Mesenteric fat pad (tissue), 1 donor: ENCODE data around the gene LONRF3. TPM values are rescaled to one million over a fixed set of nuclear protein-coding genes. Genes with fewer than 3 reads are reported as not detected.

Experiments
- DNase-seq: peaks from one replicate; pipeline ENCODE4 v3.0.0-alpha.2; 2020; ENCODE audit warnings: low spot score
- total RNA-seq: library from RNA; stranded (reverse); fragmentation: NEBNext Ultra II Directional; extraction: Animal tissue kit (Norgen Biotek cat#: 25700); gene quantifications from one replicate; pipeline ENCODE4 v1.2.1, GENCODE V29; 2021
- donor health status: DM: yes; HTN: yes; CAD: no.

Gene LONRF3
- total RNA-seq, 1 donor from 2014 or later, result 13.1 TPM

DNA sequence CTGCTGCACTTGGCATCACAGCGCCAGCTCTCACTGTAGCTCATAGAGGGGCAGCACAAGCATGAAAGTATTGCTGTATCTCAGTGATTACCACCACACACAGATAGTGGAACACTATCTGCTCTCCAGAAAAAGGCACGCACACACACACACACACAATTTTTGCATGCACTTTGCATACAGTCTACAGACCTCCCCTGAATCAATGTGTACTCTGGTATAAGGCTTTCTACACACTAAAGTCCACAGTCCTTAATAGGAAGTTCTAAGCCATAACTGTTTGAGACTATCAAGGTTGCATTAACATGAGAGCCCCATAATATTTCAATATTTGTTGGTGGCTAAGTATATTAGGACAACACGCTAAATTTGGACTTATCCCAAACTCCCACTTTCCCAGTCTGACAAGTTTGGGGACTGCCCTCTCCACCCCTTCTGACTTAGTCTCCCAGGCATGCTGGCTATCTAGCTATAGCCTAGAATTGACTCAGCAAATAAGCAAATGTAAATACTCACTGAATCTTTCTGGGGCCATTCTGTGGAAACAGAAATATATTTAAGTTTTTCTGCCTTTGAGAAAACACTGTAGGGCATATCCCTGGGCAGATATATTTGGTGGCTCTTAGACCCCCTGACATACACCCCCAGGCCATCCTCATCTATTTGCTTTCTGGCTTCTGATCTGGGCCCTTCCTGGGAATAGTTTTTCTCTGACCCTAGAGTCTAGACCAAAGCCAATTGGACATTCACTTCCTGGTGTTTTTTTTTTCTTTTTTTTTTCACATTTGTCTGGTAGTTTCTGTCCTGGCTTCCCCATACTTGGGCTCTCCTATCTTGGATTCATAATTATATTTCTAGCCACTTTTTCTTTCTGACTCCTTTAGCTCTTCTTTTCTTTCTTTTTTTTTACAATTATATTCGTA lies 62.0 kb downstream of the LONRF3 start:
- DNase-seq, result no peak

DNA sequence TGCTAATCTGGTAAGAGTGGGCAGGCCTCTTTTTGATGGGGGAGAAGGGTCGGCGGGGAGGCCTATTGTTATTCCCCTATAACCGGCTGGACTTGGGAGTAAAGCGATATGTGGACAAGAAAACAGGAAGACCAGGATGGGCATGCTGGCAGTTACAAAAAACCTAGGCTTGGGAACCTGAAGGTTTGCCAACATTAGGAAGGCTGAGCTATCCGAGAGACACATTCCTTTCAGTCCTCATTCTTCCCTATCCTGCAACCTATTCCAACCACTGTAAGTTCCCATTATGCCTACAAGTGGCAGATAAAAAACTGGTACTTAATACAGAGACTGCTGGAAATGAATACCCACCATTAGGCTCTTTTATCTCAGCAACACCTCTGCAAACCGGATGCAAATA lies 66.0 kb downstream of the LONRF3 start:
- no peak for DNase-seq

DNA sequence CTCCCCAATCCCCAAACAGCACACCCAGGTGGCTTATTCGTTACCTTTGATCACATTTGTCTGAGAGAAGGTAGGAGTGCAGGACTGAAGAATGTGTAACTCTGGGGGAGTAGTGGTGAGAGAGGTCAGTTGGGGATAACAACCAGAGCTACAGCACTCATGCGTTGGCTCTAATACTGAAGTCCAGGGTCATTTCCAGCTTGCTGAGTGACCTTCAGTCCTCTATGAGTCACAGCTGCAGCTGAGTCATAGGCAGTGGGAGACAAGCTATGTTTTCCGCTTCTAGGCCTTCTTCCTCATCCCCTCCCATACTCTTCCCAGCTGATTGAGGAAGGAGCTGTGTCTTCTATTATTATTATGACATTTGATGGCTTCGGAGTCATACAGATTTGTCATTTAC lies 66.8 kb downstream of the LONRF3 start:
- no peak for DNase-seq

DNA sequence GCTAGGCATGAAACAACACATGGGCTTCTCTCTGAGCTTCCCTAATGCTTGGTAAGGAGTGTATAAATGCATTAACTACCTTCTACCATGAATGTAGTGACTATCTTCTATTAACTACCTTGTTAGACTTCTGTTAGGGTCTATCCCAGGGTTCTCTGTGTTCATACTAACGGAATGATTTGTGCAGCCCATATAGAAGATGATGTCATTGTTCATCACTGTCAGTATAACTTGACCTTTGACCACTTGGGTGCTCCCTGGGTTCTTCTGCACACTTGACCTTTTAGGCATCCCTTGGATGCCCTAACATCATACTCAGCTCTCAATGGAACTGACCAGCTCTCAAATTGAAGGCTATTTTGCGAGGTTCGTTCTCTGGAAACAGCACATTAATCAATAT lies 67.6 kb downstream of the LONRF3 start:
- DNase-seq, result no peak

DNA sequence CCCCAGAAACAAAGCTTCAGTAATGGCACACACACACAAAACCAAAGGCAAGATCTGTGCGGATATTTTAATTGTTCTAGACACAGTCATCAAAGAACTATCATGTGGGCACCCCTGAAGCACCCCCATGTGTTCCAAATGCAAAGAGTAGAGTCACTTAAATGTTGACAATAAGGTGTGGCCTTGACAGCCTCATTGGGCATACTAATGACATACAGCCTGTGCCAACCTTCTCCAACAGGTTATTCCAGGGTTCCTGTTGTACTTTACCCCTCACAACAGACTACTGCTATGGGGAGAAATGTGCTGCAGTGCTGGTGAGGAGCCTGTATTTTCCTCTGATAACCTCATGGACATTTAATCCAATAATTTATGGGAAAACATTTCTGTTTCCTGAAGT lies 68.6 kb downstream of the LONRF3 start:
- no peak for DNase-seq

DNA sequence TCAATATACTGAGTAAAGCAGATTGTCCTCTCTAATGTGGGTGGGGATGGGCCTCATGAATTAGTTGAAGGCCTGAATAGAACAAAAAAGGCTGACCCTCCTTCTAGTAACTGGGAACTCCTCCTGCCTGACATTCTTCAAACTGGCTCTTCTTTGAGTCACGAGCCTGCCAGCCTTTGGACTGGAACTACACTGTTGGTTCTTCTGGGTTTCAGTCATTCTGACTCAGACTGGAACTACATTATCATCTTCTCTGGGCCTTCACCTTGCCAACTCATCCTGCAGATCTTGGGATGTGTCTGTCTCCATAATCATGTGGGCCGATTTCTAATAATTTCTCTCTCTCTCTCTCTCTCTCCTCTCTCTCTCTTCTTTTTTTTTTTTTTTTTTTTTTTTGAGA lies 71.5 kb downstream of the LONRF3 start:
- DNase-seq, result no peak

DNA sequence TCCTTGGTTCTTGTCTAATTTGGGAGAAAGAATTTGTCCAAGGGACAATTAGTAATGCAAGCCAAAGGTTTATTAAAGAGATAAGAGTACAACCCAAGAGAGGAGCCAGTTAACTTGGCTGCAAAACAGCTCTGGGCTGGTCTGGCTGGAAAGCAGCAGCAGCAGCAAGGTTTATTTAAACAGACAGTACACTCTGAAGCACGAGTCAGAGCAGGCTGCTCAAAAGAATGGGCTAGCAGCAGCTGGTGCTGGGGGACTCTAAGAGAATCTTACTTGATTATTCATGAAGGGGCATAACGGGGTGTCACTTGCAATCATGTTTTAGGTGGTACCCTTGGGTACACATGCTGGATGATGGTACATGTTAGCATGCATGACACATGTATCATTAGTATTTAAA lies 81.3 kb downstream of the LONRF3 start:
- no peak for DNase-seq

DNA sequence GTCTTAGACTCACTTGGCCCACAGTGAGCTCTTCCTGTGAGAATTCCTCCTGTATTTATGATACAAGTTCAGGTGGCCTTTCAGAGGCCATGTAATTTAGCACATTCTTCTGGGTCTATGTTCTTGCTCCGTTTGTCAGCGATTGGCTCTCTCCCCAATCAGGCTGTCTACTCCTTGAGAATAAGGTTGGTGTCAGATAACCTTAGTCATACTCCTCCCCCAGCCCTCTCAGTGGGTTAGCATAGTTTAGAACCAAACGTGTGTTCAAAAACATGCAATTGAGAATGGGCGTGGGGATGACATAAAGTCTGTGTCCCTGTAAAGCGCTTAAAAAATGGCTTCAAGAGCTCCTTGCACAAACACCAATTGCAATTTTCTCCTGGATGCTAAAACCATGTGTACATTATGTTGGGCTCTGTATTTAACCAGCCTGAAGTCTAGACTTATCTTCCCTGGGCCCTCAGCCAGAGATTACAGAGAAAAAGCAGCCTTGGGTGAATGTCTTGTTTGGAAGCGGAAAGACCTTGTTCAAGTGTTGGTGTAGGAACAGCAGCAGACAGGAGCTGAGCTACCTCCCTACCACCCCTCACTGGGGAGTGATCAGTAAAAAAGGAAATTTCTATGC lies 88.4 kb downstream of the LONRF3 start:
- DNase-seq, result no peak

DNA sequence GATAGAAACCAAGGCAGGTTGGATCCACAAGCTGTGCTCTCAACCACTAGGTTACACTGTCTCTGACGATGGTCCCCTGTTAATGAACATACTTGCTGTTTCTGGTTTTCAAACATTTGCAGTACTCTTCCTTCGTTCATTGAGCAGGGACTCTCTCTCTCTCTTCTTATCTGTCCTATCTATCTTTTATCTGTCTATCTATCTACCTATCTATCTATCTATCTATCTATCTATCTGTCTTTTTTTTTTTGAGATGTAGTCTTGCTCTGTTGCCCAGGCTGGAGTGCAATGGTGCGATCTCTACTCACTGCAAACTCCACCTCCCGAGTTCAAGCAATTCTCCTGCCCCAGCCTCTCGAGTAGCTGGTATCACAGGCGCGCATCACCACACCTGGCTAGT lies 89.0 kb downstream of the LONRF3 start:
- DNase-seq, result no peak

DNA sequence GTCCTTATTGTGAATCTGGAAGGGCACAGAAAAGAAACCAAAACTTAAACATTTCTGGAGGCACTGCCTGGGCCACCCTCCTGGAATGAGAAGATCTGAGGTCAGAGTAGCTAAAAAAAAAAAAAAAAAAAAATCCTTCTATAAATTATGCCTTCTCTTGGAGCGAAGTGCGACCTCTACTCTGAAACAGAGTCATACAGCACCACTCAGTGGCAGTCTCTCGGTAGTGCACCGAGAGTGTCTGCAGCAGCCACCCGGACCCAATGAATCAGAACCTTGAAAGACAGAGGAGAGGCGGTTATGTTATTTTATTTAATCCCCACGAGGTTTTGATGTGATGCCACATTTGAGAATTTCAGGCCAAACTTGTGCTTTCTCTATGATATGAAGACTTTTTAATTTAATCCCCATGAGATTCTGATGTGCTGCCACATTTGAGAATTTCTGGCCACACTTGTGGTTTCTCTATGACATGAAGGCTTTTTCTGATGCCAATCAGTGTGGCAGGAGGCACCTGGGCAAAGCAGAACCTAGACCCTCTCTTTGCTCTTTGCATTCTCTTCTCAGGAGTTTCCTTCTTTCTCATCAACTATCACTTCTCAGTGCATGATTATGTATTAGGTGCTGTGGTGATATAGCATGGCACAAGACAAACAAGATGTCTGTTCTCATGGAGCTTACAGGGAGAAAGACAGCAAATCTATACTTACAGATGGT lies 92.8 kb downstream of the LONRF3 start:
- DNase-seq, result no peak

Other genes starting within 250 kb of the LONRF3 start
- gene IL13RA1, start 247.0 kb upstream of the LONRF3 start, total RNA-seq, result 66.7 TPM
- not detected for gene ZCCHC12, start 150.8 kb upstream of the LONRF3 start, total RNA-seq
- not detected for gene CT47C1, start 98.4 kb downstream of the LONRF3 start, total RNA-seq
- gene KIAA1210, start 153.2 kb downstream of the LONRF3 start, total RNA-seq, result not detected